ENCODE results near the gene GALNTL6. TPM values are rescaled to one million over a fixed set of nuclear protein-coding genes. Genes with fewer than 3 reads are reported as not detected.
"Not testable (repeated sequence)": the region's sequence is repeated elsewhere in the genome, so short reads cannot be mapped to it uniquely, and the experiment has no call there.

The GALNTL6 gene
- total RNA-seq, 2 donors from 2014 or later: not detected

GRCh38 chr4:172897046-172897445 lies 1083.8 kb downstream of the GALNTL6 start:
- DNase-seq (no peak), ATAC-seq (replicated peaks in 1 of 2) (no peak)
- Mint-ChIP-seq H3K36me3 (ENCODE audit: insufficient read depth in 2 of 2) (peaks cover 0 to 5% of the 10 kb centered on the region in 2 donors), H3K4me1 (ENCODE audit: low read depth) (no peaks in the 10 kb centered on the region), H3K27ac (no peak overlapping the region), H3K27me3 (ENCODE audit: low read depth) (peaks cover 6% of the 10 kb centered on the region), H3K4me3 (no peak overlapping the region), H3K9me3 (peaks cover 10 to 12% of the 10 kb centered on the region in 2 donors)

GRCh38 chr4:172898715-172899114 lies 1085.5 kb downstream of the GALNTL6 start:
- no peak overlapping the region for H3K27ac Mint-ChIP-seq
- H3K27me3 Mint-ChIP-seq (ENCODE audit: low read depth): peaks cover 6% of the 10 kb centered on the region
- ATAC-seq (replicated peaks in 1 of 2): no peak
- H3K9me3 Mint-ChIP-seq: peaks cover 10% of the 10 kb centered on the region in 2 donors
- no peaks in the 10 kb centered on the region for H3K4me1 Mint-ChIP-seq (ENCODE audit: low read depth)
- no peak overlapping the region for H3K4me3 Mint-ChIP-seq
- no peak for DNase-seq
- peaks cover 0 to 5% of the 10 kb centered on the region in 2 donors for H3K36me3 Mint-ChIP-seq (ENCODE audit: insufficient read depth in 2 of 2)

GRCh38 chr4:172899861-172900260 lies 1086.7 kb downstream of the GALNTL6 start:
- no peak overlapping the region for H3K4me3 Mint-ChIP-seq
- DNase-seq: no peak
- peaks cover 10% of the 10 kb centered on the region in 2 donors for H3K9me3 Mint-ChIP-seq
- ATAC-seq (replicated peaks in 1 of 2): no peak
- peaks cover 0 to 5% of the 10 kb centered on the region in 2 donors for H3K36me3 Mint-ChIP-seq (ENCODE audit: insufficient read depth in 2 of 2)
- peaks cover 12% of the 10 kb centered on the region for H3K27me3 Mint-ChIP-seq (ENCODE audit: low read depth)
- no peaks in the 10 kb centered on the region for H3K4me1 Mint-ChIP-seq (ENCODE audit: low read depth)
- H3K27ac Mint-ChIP-seq: no peak overlapping the region

- no peak for ATAC-seq (replicated peaks in 1 of 2)
- Mint-ChIP-seq H3K36me3 (ENCODE audit: insufficient read depth in 2 of 2) (peaks cover 0 to 3% of the 10 kb centered on the region in 2 donors), H3K27me3 (ENCODE audit: low read depth) (peaks cover 12% of the 10 kb centered on the region), H3K4me3 (no peak overlapping the region), H3K9me3 (peaks cover 4 to 5% of the 10 kb centered on the region in 2 donors), H3K4me1 (ENCODE audit: low read depth) (no peaks in the 10 kb centered on the region), H3K27ac (no peak overlapping the region)
- DNase-seq: no peak
Observed at GRCh38 chr4:172900900-172901299, 1087.7 kb downstream of the GALNTL6 start.

GRCh38 chr4:172912468-172912867 lies 1099.3 kb downstream of the GALNTL6 start:
- H3K9me3 Mint-ChIP-seq; DNase-seq; H3K36me3 Mint-ChIP-seq (ENCODE audit: insufficient read depth in 2 of 2); H3K27me3 Mint-ChIP-seq (ENCODE audit: low read depth); ATAC-seq (replicated peaks in 1 of 2); H3K4me3 Mint-ChIP-seq; H3K4me1 Mint-ChIP-seq (ENCODE audit: low read depth); H3K27ac Mint-ChIP-seq: not testable (repeated sequence)

GRCh38 chr4:172917403-172917802 lies 1104.2 kb downstream of the GALNTL6 start:
- H3K27me3 Mint-ChIP-seq (ENCODE audit: low read depth); ATAC-seq (replicated peaks in 1 of 2); H3K9me3 Mint-ChIP-seq; H3K4me3 Mint-ChIP-seq; H3K4me1 Mint-ChIP-seq (ENCODE audit: low read depth); H3K36me3 Mint-ChIP-seq (ENCODE audit: insufficient read depth in 2 of 2); H3K27ac Mint-ChIP-seq; DNase-seq: not testable (repeated sequence)

- Mint-ChIP-seq H3K9me3 (peaks cover 3 to 5% of the 10 kb centered on the region in 2 donors), H3K36me3 (ENCODE audit: insufficient read depth in 2 of 2) (peaks cover 0 to 3% of the 10 kb centered on the region in 2 donors), H3K4me3 (no peak overlapping the region), H3K27me3 (ENCODE audit: low read depth) (no peaks in the 10 kb centered on the region), H3K4me1 (ENCODE audit: low read depth) (no peaks in the 10 kb centered on the region), H3K27ac (no peak overlapping the region)
- DNase-seq (no peak), ATAC-seq (replicated peaks in 1 of 2) (no peak)
Observed at GRCh38 chr4:172919269-172919668, 1106.1 kb downstream of the GALNTL6 start.

GRCh38 chr4:172927096-172927814 lies 1114.1 kb downstream of the GALNTL6 start:
- Mint-ChIP-seq H3K27ac (no peak overlapping the region), H3K4me1 (ENCODE audit: low read depth) (no peaks in the 10 kb centered on the region), H3K27me3 (ENCODE audit: low read depth) (no peaks in the 10 kb centered on the region), H3K4me3 (no peak overlapping the region), H3K36me3 (ENCODE audit: insufficient read depth in 2 of 2) (no peaks in the 10 kb centered on the region), H3K9me3 (peaks cover 2 to 3% of the 10 kb centered on the region in 2 donors)
- no peak for DNase-seq
- no peak for ATAC-seq (replicated peaks in 1 of 2)

GRCh38 chr4:172928347-172928746 lies 1115.1 kb downstream of the GALNTL6 start:
- no peaks in the 10 kb centered on the region for H3K27me3 Mint-ChIP-seq (ENCODE audit: low read depth)
- DNase-seq: no peak
- peaks cover 2% of the 10 kb centered on the region in 2 donors for H3K9me3 Mint-ChIP-seq
- H3K27ac Mint-ChIP-seq: no peak overlapping the region
- no peak overlapping the region for H3K4me3 Mint-ChIP-seq
- H3K36me3 Mint-ChIP-seq (ENCODE audit: insufficient read depth in 2 of 2): no peaks in the 10 kb centered on the region
- no peaks in the 10 kb centered on the region for H3K4me1 Mint-ChIP-seq (ENCODE audit: low read depth)
- ATAC-seq (replicated peaks in 1 of 2): no peak

GRCh38 chr4:172938072-172938829 lies 1125.0 kb downstream of the GALNTL6 start:
- peaks cover 6% of the 10 kb centered on the region for H3K27me3 Mint-ChIP-seq (ENCODE audit: low read depth)
- no peak for ATAC-seq (replicated peaks in 1 of 2)
- no peak overlapping the region for H3K27ac Mint-ChIP-seq
- H3K4me1 Mint-ChIP-seq (ENCODE audit: low read depth): no peaks in the 10 kb centered on the region
- DNase-seq: no peak
- H3K4me3 Mint-ChIP-seq: no peak overlapping the region
- H3K9me3 Mint-ChIP-seq: no peaks in the 10 kb centered on the region
- no peaks in the 10 kb centered on the region for H3K36me3 Mint-ChIP-seq (ENCODE audit: insufficient read depth in 2 of 2)

- Mint-ChIP-seq H3K27me3 (ENCODE audit: low read depth) (peaks cover 6% of the 10 kb centered on the region), H3K4me3 (no peak overlapping the region), H3K9me3 (no peaks in the 10 kb centered on the region), H3K4me1 (ENCODE audit: low read depth) (no peaks in the 10 kb centered on the region), H3K27ac (no peak overlapping the region), H3K36me3 (ENCODE audit: insufficient read depth in 2 of 2) (no peaks in the 10 kb centered on the region)
- ATAC-seq (replicated peaks in 1 of 2) (no peak), DNase-seq (no peak)
Observed at GRCh38 chr4:172938870-172939269, 1125.7 kb downstream of the GALNTL6 start.

GRCh38 chr4:172942840-172943239 lies 1129.6 kb downstream of the GALNTL6 start:
- H3K4me1 Mint-ChIP-seq (ENCODE audit: low read depth): no peaks in the 10 kb centered on the region
- H3K4me3 Mint-ChIP-seq: no peak overlapping the region
- peaks cover 11% of the 10 kb centered on the region for H3K27me3 Mint-ChIP-seq (ENCODE audit: low read depth)
- H3K36me3 Mint-ChIP-seq (ENCODE audit: insufficient read depth in 2 of 2): no peaks in the 10 kb centered on the region
- no peak overlapping the region for H3K27ac Mint-ChIP-seq
- no peak for DNase-seq
- no peaks in the 10 kb centered on the region for H3K9me3 Mint-ChIP-seq
- no peak for ATAC-seq (replicated peaks in 1 of 2)

- ATAC-seq (replicated peaks in 1 of 2): no peak
- Mint-ChIP-seq H3K27ac (no peak overlapping the region), H3K27me3 (ENCODE audit: low read depth) (peaks cover 11% of the 10 kb centered on the region), H3K36me3 (ENCODE audit: insufficient read depth in 2 of 2) (no peaks in the 10 kb centered on the region), H3K4me1 (ENCODE audit: low read depth) (no peaks in the 10 kb centered on the region), H3K4me3 (no peak overlapping the region), H3K9me3 (no peaks in the 10 kb centered on the region)
- no peak for DNase-seq
Observed at GRCh38 chr4:172945611-172946010, 1132.4 kb downstream of the GALNTL6 start.
